ENCODE measurements around the gene CCDC121.
"Not testable (repeated sequence)": the region's sequence is repeated elsewhere in the genome, so short reads cannot be mapped to it uniquely, and the experiment has no call there.

The CCDC121 gene

DNA sequence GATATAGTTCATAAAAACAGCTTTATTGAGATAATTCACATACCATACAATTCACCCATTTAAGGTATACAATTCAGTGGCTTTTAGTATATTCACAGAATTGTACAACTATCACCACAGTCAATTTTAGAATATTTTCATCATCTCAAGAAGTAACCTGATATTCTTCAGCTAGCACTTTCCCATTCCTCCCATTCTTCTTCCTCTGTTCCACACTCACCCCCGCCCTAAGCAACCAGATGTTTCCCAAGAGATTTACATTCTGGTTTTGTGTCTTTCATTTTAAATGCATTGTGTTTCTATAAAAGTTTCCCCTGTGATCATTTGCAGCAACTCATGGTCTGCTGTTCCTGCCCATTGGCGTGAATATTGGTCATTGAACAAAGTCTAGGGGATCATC, 5.5 kb upstream of the CCDC121 start:
- H3K4me3 ChIP-seq (ENCODE audit: low read depth, low read length), result no peak overlapping the region
- no peaks in the 10 kb centered on the region for H3K9me3 ChIP-seq (ENCODE audit: control insufficient read depth, insufficient read depth, low read length)
- no peaks in the 10 kb centered on the region for H3K27me3 ChIP-seq (ENCODE audit: control insufficient read depth, insufficient read depth, low read length)
- H3K4me1 ChIP-seq (ENCODE audit: control insufficient read depth, insufficient read depth, low read length), result no peaks in the 10 kb centered on the region
- H3K36me3 ChIP-seq (ENCODE audit: control insufficient read depth, insufficient read depth, low read length), result peaks cover 88% of the 10 kb centered on the region
- no peak overlapping the region for H3K9ac ChIP-seq (ENCODE audit: low read depth, low read length)
- no peak overlapping the region for H3K27ac ChIP-seq (ENCODE audit: low read depth, low read length)

DNA sequence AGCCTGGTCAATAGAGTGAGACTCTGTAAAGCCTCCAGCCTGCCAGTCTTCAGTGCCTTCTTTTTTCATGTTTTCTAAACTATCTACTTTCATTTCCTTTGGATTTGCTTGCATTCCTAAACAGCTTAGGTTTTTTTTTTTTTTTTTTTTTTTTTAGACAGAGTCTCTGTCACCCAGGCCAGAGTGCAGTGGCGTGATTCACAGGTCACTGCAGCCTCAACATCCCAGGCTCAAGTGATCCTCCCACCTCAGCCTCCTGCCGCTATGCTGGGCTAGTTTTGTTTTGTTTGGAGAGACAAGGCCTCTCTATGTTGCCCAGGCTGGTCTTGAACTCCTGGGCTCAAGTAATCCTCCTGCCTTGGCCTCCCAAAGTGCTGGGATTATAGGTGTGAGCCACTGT, 1.4 kb upstream of the CCDC121 start:
- not testable (repeated sequence) for H3K4me3 ChIP-seq (ENCODE audit: low read depth, low read length); H3K4me1 ChIP-seq (ENCODE audit: control insufficient read depth, insufficient read depth, low read length); H3K27me3 ChIP-seq (ENCODE audit: control insufficient read depth, insufficient read depth, low read length); H3K9ac ChIP-seq (ENCODE audit: low read depth, low read length); H3K9me3 ChIP-seq (ENCODE audit: control insufficient read depth, insufficient read depth, low read length); H3K27ac ChIP-seq (ENCODE audit: low read depth, low read length)
- peaks cover 48% of the 10 kb centered on the region for H3K36me3 ChIP-seq (ENCODE audit: control insufficient read depth, insufficient read depth, low read length)

DNA sequence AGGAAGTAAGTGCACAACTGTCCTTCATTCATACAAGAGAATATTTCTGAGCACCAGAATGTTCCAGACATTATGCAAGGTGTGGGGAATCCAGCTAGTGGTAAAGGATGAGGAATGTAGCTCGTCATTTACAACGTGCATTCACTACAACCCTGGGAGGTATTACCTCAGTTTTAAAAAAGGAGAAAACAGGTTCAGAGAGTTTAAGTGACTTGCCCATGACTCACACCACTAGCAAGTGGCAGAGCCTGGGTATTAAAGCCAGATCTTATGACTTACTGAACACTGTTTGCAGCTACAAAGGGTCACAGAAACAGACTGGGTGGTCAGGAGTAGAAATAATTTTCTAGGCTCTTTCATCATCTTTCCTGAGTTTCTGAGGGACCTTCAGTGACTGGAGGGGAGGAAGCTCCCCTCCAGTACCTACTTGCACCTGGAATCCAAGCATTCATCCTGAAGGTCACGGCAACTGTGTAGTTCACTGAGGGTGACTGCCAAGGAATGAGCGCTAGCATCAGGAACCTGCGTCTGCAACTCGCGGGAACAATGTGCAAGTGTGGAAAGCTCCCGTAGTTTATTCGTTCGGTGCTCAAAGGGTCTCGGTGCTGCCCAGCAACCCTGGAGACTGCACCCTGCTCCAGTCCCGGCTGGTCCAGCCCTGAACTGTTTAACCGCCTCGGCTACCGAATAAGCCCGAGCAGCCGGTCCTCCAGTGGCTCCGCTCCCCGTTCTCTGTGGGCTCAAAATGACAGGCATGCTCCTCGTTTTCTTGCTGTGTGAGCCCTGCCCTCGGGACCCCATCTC, 647 bp downstream of the CCDC121 start:
- peak overlapping the region; percentile 94 for H3K9ac ChIP-seq (ENCODE audit: low read depth, low read length)
- H3K4me3 ChIP-seq (ENCODE audit: low read depth, low read length), result peak overlapping the region; percentile 94
- no peaks in the 10 kb centered on the region for H3K27me3 ChIP-seq (ENCODE audit: control insufficient read depth, insufficient read depth, low read length)
- peak overlapping the region; percentile 75 for H3K27ac ChIP-seq (ENCODE audit: low read depth, low read length)
- peaks cover 46% of the 10 kb centered on the region for H3K36me3 ChIP-seq (ENCODE audit: control insufficient read depth, insufficient read depth, low read length)
- peaks cover 11% of the 10 kb centered on the region for H3K4me1 ChIP-seq (ENCODE audit: control insufficient read depth, insufficient read depth, low read length)
- H3K9me3 ChIP-seq (ENCODE audit: control insufficient read depth, insufficient read depth, low read length), result no peaks in the 10 kb centered on the region

DNA sequence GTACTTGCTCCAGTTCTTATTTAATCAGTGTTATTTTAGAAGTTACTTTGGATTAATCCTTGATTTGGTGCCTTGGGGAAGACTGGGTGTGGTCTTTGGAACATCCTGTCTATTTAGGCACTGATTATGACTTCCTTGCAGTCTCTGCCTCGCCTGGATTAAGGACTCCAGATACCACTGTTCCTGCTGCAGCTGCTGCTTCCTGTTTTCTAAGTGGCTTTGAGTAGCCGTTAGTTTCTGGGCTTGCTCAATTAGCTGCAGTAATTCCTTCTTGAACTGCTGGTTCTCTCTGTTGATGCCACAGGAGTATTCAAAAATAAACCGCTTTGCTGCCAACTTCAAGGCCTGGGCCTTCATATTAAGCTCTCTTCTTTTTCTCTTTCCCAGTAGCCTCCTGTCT, 1.9 kb downstream of the CCDC121 start:
- not testable (repeated sequence) for H3K9ac ChIP-seq (ENCODE audit: low read depth, low read length)
- peaks cover 46% of the 10 kb centered on the region for H3K36me3 ChIP-seq (ENCODE audit: control insufficient read depth, insufficient read depth, low read length)

DNA sequence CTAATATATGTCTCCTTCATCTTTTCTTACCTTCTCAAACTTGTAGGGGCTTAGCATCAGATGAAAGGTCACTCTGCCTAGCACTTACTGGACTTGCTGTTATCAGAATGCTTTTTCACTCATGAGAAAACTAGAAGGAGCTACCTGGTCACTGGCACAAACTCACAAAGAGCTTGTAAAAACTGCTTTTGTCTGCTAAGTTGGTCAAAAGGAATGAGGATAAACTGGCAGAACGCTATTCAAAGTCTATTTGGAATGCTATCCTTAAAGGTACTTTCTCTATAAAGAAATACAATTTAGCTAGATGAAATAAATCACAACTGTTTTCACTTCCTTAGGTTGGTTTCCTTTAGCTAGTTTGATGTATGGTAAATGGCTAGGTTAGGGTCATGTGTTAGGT, 2.5 kb downstream of the CCDC121 start:
- not testable (repeated sequence) for H3K9ac ChIP-seq (ENCODE audit: low read depth, low read length); H3K27ac ChIP-seq (ENCODE audit: low read depth, low read length); H3K27me3 ChIP-seq (ENCODE audit: control insufficient read depth, insufficient read depth, low read length); H3K4me3 ChIP-seq (ENCODE audit: low read depth, low read length); H3K9me3 ChIP-seq (ENCODE audit: control insufficient read depth, insufficient read depth, low read length)
- H3K36me3 ChIP-seq (ENCODE audit: control insufficient read depth, insufficient read depth, low read length), result peaks cover 46% of the 10 kb centered on the region
- H3K4me1 ChIP-seq (ENCODE audit: control insufficient read depth, insufficient read depth, low read length), result peaks cover 26% of the 10 kb centered on the region

More for the DNA sequence above, 1.9 kb downstream of the CCDC121 start:
- H3K4me3 ChIP-seq (ENCODE audit: low read depth, low read length); H3K27me3 ChIP-seq (ENCODE audit: control insufficient read depth, insufficient read depth, low read length); H3K9me3 ChIP-seq (ENCODE audit: control insufficient read depth, insufficient read depth, low read length): not testable (repeated sequence)
- H3K27ac ChIP-seq (ENCODE audit: low read depth, low read length), result peak overlapping the region; percentile 2
- H3K4me1 ChIP-seq (ENCODE audit: control insufficient read depth, insufficient read depth, low read length), result peaks cover 23% of the 10 kb centered on the region

DNA sequence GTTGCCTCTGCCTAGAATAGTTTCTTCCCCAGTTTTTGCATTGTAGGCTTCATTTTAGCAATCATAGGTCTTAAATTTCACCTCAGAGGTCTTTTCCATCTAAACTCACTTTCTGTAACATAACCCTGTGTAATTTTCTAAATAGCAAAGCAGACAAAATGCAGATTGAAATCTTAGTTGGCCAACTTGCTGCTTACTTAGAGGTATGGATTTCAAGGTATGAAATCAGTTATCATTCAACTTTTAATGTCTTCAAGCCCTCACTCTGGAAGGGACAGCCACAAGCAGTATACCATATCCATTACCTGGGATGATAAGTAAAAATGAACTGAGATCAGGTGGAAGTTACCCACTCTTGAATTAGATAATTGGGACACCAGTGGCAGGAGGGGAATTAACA, 3.9 kb downstream of the CCDC121 start:
- no peaks in the 10 kb centered on the region for H3K27me3 ChIP-seq (ENCODE audit: control insufficient read depth, insufficient read depth, low read length)
- no peak overlapping the region for H3K9ac ChIP-seq (ENCODE audit: low read depth, low read length)
- peaks cover 48% of the 10 kb centered on the region for H3K36me3 ChIP-seq (ENCODE audit: control insufficient read depth, insufficient read depth, low read length)
- H3K27ac ChIP-seq (ENCODE audit: low read depth, low read length), result no peak overlapping the region
- H3K4me1 ChIP-seq (ENCODE audit: control insufficient read depth, insufficient read depth, low read length), result peaks cover 26% of the 10 kb centered on the region
- no peaks in the 10 kb centered on the region for H3K9me3 ChIP-seq (ENCODE audit: control insufficient read depth, insufficient read depth, low read length)
- no peak overlapping the region for H3K4me3 ChIP-seq (ENCODE audit: low read depth, low read length)

DNA sequence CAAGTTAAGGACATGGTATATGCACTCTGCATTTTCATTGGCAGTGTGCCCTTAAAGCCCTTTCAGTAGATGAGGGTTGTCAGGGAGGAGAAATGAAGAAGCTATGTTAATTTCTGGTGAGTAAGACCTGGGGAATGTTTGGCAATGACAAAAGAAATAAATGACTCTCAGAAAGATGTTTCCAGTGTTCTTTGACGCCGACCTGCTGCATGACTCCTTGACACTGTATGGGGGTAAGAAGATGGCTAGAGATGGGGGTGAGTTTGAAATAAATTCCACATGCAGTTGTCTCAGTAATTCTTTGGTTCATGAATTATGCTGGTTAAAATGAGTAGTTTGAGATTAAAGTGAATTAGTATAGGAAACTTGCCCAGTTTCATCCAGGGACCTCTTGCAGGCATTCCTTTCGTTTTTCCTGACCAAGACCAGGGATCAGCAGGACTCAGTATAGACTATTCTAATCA, 5.9 kb downstream of the CCDC121 start:
- Histone ChIP-seq H3K9ac (ENCODE audit: low read depth, low read length) (no peak overlapping the region), H3K27me3 (ENCODE audit: control insufficient read depth, insufficient read depth, low read length) (no peaks in the 10 kb centered on the region), H3K9me3 (ENCODE audit: control insufficient read depth, insufficient read depth, low read length) (no peaks in the 10 kb centered on the region), H3K36me3 (ENCODE audit: control insufficient read depth, insufficient read depth, low read length) (peaks cover 64% of the 10 kb centered on the region), H3K4me3 (ENCODE audit: low read depth, low read length) (no peak overlapping the region), H3K4me1 (ENCODE audit: control insufficient read depth, insufficient read depth, low read length) (peaks cover 23% of the 10 kb centered on the region), H3K27ac (ENCODE audit: low read depth, low read length) (peak overlapping the region; percentile 79)

DNA sequence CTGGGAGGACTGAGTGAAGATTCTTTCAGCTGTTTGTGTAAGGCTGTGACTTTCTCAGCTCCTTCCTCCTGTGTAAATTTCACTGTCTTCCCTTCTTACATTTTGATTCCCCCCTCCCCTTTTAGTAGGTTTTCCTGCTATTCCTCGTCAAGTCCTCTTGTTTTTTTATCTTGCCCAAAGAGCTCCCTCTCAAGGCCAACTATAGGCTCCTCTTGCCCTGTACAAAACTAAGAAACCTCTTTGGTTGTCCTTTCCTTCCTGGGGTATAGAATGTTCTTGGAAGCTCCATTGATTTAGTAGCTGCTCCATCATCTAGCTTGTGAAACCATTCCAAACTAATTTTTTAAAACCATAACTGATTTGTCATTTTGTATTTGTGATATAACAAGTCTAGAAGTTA, 7.3 kb downstream of the CCDC121 start:
- H3K9ac ChIP-seq (ENCODE audit: low read depth, low read length), result no peak overlapping the region
- no peaks in the 10 kb centered on the region for H3K27me3 ChIP-seq (ENCODE audit: control insufficient read depth, insufficient read depth, low read length)
- H3K4me3 ChIP-seq (ENCODE audit: low read depth, low read length), result no peak overlapping the region
- peak overlapping the region; percentile 79 for H3K27ac ChIP-seq (ENCODE audit: low read depth, low read length)
- H3K36me3 ChIP-seq (ENCODE audit: control insufficient read depth, insufficient read depth, low read length), result peaks cover 78% of the 10 kb centered on the region
- no peaks in the 10 kb centered on the region for H3K9me3 ChIP-seq (ENCODE audit: control insufficient read depth, insufficient read depth, low read length)
- peaks cover 19% of the 10 kb centered on the region for H3K4me1 ChIP-seq (ENCODE audit: control insufficient read depth, insufficient read depth, low read length)

DNA sequence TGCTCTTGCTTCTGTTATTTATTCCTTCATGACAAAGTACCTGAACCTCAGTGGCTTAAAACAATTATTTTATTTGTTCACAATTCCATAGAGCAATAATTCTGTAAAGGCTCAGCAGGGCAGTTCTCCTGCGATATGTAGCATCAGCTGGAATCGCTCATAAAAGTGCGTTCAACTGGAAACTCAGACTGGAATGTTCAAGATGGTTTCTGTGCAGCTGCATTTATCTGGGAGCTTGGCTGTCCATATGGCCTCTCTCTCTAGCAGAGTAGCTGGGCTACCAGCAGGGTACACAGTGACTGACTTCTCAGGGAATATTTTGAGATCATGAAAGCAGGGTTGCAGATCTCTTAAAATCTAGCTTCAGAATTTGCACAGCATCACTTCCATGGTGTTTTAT, 13.5 kb downstream of the CCDC121 start:
- Histone ChIP-seq H3K27ac (ENCODE audit: low read depth, low read length) (no peak overlapping the region), H3K27me3 (ENCODE audit: control insufficient read depth, insufficient read depth, low read length) (no peaks in the 10 kb centered on the region), H3K36me3 (ENCODE audit: control insufficient read depth, insufficient read depth, low read length) (peaks cover 68% of the 10 kb centered on the region)

DNA sequence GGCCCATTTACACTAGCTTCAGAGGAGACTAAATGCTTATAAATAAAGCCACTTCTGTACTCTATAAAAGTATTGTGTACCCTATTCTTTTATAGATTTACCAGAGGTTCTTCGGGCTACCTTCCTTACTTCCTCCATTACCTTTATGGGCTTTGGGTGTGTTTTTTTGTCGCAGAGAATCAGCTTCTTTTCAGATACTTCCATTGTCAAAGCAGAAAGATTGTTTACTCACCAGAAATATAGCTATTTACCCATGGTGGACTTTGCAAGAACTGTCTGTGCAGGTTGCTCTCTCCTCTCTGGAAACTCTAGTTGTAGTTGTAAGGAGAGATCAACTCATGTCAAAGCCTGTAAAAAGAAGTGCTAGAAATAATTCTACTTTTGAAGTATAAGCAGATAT, 14.8 kb downstream of the CCDC121 start:
- Histone ChIP-seq H3K36me3 (ENCODE audit: control insufficient read depth, insufficient read depth, low read length) (peaks cover 66% of the 10 kb centered on the region), H3K27me3 (ENCODE audit: control insufficient read depth, insufficient read depth, low read length) (no peaks in the 10 kb centered on the region), H3K9ac (ENCODE audit: low read depth, low read length) (no peak overlapping the region), H3K4me3 (ENCODE audit: low read depth, low read length) (no peak overlapping the region), H3K27ac (ENCODE audit: low read depth, low read length) (no peak overlapping the region), H3K9me3 (ENCODE audit: control insufficient read depth, insufficient read depth, low read length) (no peaks in the 10 kb centered on the region), H3K4me1 (ENCODE audit: control insufficient read depth, insufficient read depth, low read length) (no peaks in the 10 kb centered on the region)

More for the DNA sequence above, 13.5 kb downstream of the CCDC121 start:
- Histone ChIP-seq H3K9ac (ENCODE audit: low read depth, low read length) (no peak overlapping the region), H3K4me1 (ENCODE audit: control insufficient read depth, insufficient read depth, low read length) (no peaks in the 10 kb centered on the region), H3K4me3 (ENCODE audit: low read depth, low read length) (no peak overlapping the region), H3K9me3 (ENCODE audit: control insufficient read depth, insufficient read depth, low read length) (no peaks in the 10 kb centered on the region)

DNA sequence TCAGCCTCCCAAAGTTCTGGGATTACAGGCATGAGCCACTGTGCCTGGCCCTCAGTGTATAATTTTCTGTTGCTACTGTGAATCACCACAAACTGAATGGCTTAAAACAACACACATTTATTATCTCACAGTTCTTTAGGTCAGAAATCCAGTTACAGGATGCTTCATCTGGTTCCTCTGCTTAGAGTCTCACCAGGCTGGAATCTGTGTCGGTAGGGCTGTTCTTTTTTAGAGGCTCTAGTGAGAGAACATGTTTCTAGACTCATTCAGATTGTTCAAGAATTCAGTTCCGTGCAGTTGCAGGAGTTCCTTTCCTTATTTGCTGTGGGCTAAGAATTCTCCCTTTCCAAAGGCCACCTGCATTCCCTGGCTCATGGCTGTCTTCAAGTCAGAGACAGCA, 22.2 kb downstream of the CCDC121 start:
- H3K36me3 ChIP-seq (ENCODE audit: control insufficient read depth, insufficient read depth, low read length), result peaks cover 78% of the 10 kb centered on the region
- no peaks in the 10 kb centered on the region for H3K4me1 ChIP-seq (ENCODE audit: control insufficient read depth, insufficient read depth, low read length)

More for the DNA sequence above, 22.2 kb downstream of the CCDC121 start:
- Histone ChIP-seq H3K27ac (ENCODE audit: low read depth, low read length) (no peak overlapping the region), H3K9ac (ENCODE audit: low read depth, low read length) (no peak overlapping the region), H3K4me3 (ENCODE audit: low read depth, low read length) (no peak overlapping the region), H3K9me3 (ENCODE audit: control insufficient read depth, insufficient read depth, low read length) (no peaks in the 10 kb centered on the region), H3K27me3 (ENCODE audit: control insufficient read depth, insufficient read depth, low read length) (no peaks in the 10 kb centered on the region)
